Left cardiac atrium (tissue), 4 donors: ENCODE results near the gene PRR7. TPM values are rescaled to one million over a fixed set of nuclear protein-coding genes. Genes with fewer than 3 reads are reported as not detected.
A peak's percentile ranks its signal among the peaks of the same experiment; 100 is the strongest.
"Not testable (repeated sequence)": the region's sequence is repeated elsewhere in the genome, so short reads cannot be mapped to it uniquely, and the experiment has no call there.

Source experiments
- ATAC-seq, 2 donors: fragments of 200-7000 bp; cut with Tn5 transposase; one replicate each; pipeline ENCODE4 v1.9.1; 2020; ENCODE audit warnings: mild to moderate bottlenecking in 2 of 2, moderate library complexity in 2 of 2
- DNase-seq: peaks from one replicate; pipeline ENCODE4 v3.0.0-alpha.2; 2020
- intact Hi-C, 2 donors: fragments of 100-400 bp; cut with DNase I; formaldehyde crosslinking; loops; one replicate each; pipeline versions ENCODE4 v1.14.1 to v1.15.1; 2022 to 2023
- long read RNA-seq: library from polyadenylated mRNA; unstranded; transcript quantifications from one replicate; pipeline ENCODE4 v2.0.0, GENCODE V29; 2021
- total RNA-seq, 2 donors: library from RNA; stranded (reverse); fragmentation: NEBNext Ultra II Directional; extraction: Animal tissue kit (Norgen Biotek cat#: 25700); gene quantifications; one replicate each; pipeline ENCODE4 v1.2.1, GENCODE V29; 2021
- donor health status: DM: no; HTN: yes; CAD: no.
- donor health status: DM: no; HTN: yes; CAD: no; lungs with severe emphysema.
- donor health status: DM: yes; HTN: yes; CAD: no.
- donor health status: Dilated cardiomyopathy.

Gene PRR7
- 1 to 10 TPM in 1 of 2 donors, under 1 TPM in 1; 0.59 to 1.6 TPM for total RNA-seq
- long read RNA-seq, partial matches to known transcripts: 1 of 1 reads
- long read RNA-seq, other reads (novel, unspliced or antisense): 0 of 1 reads

- DNase-seq: peak; percentile 70
- peak; percentile 56 to 74 for ATAC-seq
- intact Hi-C loops: no loop called here
Measured at GRCh38 chr5:177446200-177447065, at the start of gene PRR7. Gene PRR7 (plus strand): TSS chr5:177446814. CDS start chr5:177455068, 8,254 bp downstream.

GRCh38 chr5:177397875-177398390, 48.7 kb upstream of the PRR7 start:
- intact Hi-C loops: loop anchor here in 1 of 2 donors (10.0 kb wide), 1 partner anchor 667 kb away; no protein-coding TSS in a partner anchor

GRCh38 chr5:177399997-177400868, 46.4 kb upstream of the PRR7 start, which contains the start of gene PFN3:
Gene PFN3 (minus strand): TSS chr5:177400661. CDS start chr5:177400576, 85 bp downstream.
- ATAC-seq: no peak
- DNase-seq: peak; percentile 45
- intact Hi-C loops: loop anchor here in 1 of 2 donors (10.0 kb wide), 1 partner anchor 665 kb away; no protein-coding TSS in a partner anchor

More at GRCh38 chr5:177397875-177398390, 48.7 kb upstream of the PRR7 start:
- DNase-seq (no peak), ATAC-seq (no peak)

- peak; percentile 51 for DNase-seq
- peak in 1 of 2 donors; percentile 51 for ATAC-seq
- intact Hi-C loops: loop anchor here in 1 of 2 donors (1.0 kb wide), 1 partner anchor 52 kb away; no protein-coding TSS in a partner anchor
Measured at GRCh38 chr5:177402271-177403043, 44.2 kb upstream of the PRR7 start.

GRCh38 chr5:177403102-177403791, 43.4 kb upstream of the PRR7 start:
- ATAC-seq (peak; percentile 5 to 14), DNase-seq (no peak)
- intact Hi-C loops: loop anchor here in 1 of 2 donors (1.0 kb wide), 1 partner anchor 51 kb away; no protein-coding TSS in a partner anchor

- ATAC-seq: peak; percentile 92 to 95
- peak; percentile 91 for DNase-seq
- intact Hi-C loops: loop anchor here in 1 of 2 donors (1.0 kb wide), 1 partner anchor 50 kb away; no protein-coding TSS in a partner anchor
Measured at GRCh38 chr5:177403792-177404640, 42.6 kb upstream of the PRR7 start.

- ATAC-seq (no peak), DNase-seq (no peak)
- intact Hi-C loops: loop anchor here in 1 of 2 donors (5.0 kb wide), 1 partner anchor 48 kb away; no protein-coding TSS in a partner anchor
Measured at GRCh38 chr5:177404641-177405179, 41.9 kb upstream of the PRR7 start.

- intact Hi-C loops: loop anchor here in 1 of 2 donors (5.0 kb wide), 1 partner anchor 47 kb away; no protein-coding TSS in a partner anchor
- no peak for ATAC-seq
- no peak for DNase-seq
Measured at GRCh38 chr5:177405312-177405711, 41.3 kb upstream of the PRR7 start.

- DNase-seq: no peak
- ATAC-seq: no peak
- intact Hi-C loops: loop anchor here in 1 of 2 donors (5.0 kb wide), 1 partner anchor 46 kb away; no protein-coding TSS in a partner anchor
Measured at GRCh38 chr5:177405805-177406204, 40.8 kb upstream of the PRR7 start.

- intact Hi-C loops: loop anchor here in 1 of 2 donors (5.0 kb wide), 1 partner anchor 43 kb away; no protein-coding TSS in a partner anchor
- no peak for ATAC-seq
Measured at GRCh38 chr5:177409043-177409801, 37.4 kb upstream of the PRR7 start, which contains the start of gene F12. Gene F12 (minus strand): TSS chr5:177409564. CDS start chr5:177409527, 37 bp downstream.

GRCh38 chr5:177410575-177410974, 36.0 kb upstream of the PRR7 start:
- DNase-seq (no peak), ATAC-seq (no peak)
- intact Hi-C loops: no loop called here

More at GRCh38 chr5:177409043-177409801, 37.4 kb upstream of the PRR7 start, which contains the start of gene F12:
- DNase-seq: no peak

- ATAC-seq (no peak), DNase-seq (no peak)
- intact Hi-C loops: no loop called here
Measured at GRCh38 chr5:177412603-177413233, 33.9 kb upstream of the PRR7 start.

GRCh38 chr5:177414481-177414880, 32.1 kb upstream of the PRR7 start:
- no peak for DNase-seq
- no peak for ATAC-seq
- intact Hi-C loops: no loop called here

- intact Hi-C loops, ATAC-seq, DNase-seq: not testable (repeated sequence)
Measured at GRCh38 chr5:177417081-177417480, 29.5 kb upstream of the PRR7 start.

GRCh38 chr5:177419046-177419445, 27.6 kb upstream of the PRR7 start:
- DNase-seq (no peak), ATAC-seq (no peak)
- intact Hi-C loops: no loop called here
